Measurements from ENCODE around the gene NUDCD3. TPM values are rescaled to one million over a fixed set of nuclear protein-coding genes. Genes with fewer than 3 reads are reported as not detected.

Gene NUDCD3
- total RNA-seq, 1 experiment from 2014 or later = 82.3 TPM

DNA sequence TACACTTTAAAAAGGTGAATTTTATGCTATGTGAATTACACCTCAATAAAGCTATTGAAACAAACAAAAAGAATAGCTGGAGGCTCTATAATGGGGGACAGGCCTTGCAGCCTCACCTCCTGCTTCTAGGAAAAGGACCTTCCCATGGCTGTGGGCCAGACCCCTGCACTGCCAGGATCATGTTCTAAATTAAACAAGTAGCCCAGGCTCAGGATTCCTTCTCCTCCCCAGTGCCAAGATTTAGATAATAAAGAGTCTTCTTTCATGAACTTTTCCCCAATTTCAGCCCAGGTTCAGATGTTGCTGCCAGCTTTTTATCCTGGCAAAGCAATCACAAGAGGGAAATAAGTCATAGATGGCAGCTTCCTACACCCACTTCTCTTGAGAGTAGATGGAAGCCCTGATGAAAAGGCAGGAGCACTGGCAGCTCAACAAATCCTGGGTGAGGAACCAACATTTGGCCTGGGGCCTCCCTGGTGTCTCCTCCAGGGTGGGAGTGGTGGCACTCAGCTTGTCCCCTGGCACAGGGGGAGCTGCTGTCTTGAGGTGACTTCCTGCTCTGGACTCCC is 142.8 kb downstream of the NUDCD3 start:
- intact Hi-C loops (cut with micrococcal nuclease) = loop anchor here (1.0 to 2.0 kb wide), 3 partner anchors 21 to 130 kb away; no protein-coding TSS in a partner anchor
- H3K9ac ChIP-seq (ENCODE audit: low read length) = no peak overlapping the region
- H3K4me3 ChIP-seq (ENCODE audit: low read length) = no peak overlapping the region
- no peak overlapping the region for H3K27ac ChIP-seq (ENCODE audit: low read length)
- no peaks in the 10 kb centered on the region for H4K20me1 ChIP-seq (ENCODE audit: low read length)
- H3F3A ChIP-seq (ENCODE audit: low read length, unreplicated experiment) = no peaks in the 10 kb centered on the region
- H3K36me3 ChIP-seq (ENCODE audit: low read depth, low read length) = no peaks in the 10 kb centered on the region
- H2AFZ ChIP-seq (ENCODE audit: low read length) = no peak overlapping the region
- no peaks in the 10 kb centered on the region for H3K9me2 ChIP-seq (replicated peaks; ENCODE audit: low read length)
- H3K4me1 ChIP-seq (ENCODE audit: insufficient read depth, low read length) = peaks cover 12% of the 10 kb centered on the region; the same call in 1 of the 2 replicates
- H3K9me3 ChIP-seq (ENCODE audit: low read length) = no peaks in the 10 kb centered on the region
- BruUV-seq (replicated peaks) = no TSS peak
- no peak overlapping the region; the same call in 1 of the 2 replicates for H3K4me2 ChIP-seq (ENCODE audit: low read length)
- POLR2A ChIA-PET (ENCODE audit: unreplicated experiment) = interaction anchor here (0.5 kb wide), 1 partner anchor 1303 kb away, joined by 4 read pairs; no protein-coding TSS in a partner anchor
- DNase-seq (peak; percentile 63), ATAC-seq (peak; percentile 86)
- H3K79me2 ChIP-seq (ENCODE audit: low read length) = no peaks in the 10 kb centered on the region
- no peaks in the 10 kb centered on the region for H3K27me3 ChIP-seq (ENCODE audit: low read length)
- no peak for TF ChIP-seq EZH2 (IDR thresholded peaks at IDR 0.05; ENCODE audit: low read length, unreplicated experiment)
- TF ChIP-seq EZH2phosphoT487 (IDR thresholded peaks at IDR 0.05; ENCODE audit: borderline replicate concordance, low read length) = no peak
- TF ChIP-seq, protein P1, sequence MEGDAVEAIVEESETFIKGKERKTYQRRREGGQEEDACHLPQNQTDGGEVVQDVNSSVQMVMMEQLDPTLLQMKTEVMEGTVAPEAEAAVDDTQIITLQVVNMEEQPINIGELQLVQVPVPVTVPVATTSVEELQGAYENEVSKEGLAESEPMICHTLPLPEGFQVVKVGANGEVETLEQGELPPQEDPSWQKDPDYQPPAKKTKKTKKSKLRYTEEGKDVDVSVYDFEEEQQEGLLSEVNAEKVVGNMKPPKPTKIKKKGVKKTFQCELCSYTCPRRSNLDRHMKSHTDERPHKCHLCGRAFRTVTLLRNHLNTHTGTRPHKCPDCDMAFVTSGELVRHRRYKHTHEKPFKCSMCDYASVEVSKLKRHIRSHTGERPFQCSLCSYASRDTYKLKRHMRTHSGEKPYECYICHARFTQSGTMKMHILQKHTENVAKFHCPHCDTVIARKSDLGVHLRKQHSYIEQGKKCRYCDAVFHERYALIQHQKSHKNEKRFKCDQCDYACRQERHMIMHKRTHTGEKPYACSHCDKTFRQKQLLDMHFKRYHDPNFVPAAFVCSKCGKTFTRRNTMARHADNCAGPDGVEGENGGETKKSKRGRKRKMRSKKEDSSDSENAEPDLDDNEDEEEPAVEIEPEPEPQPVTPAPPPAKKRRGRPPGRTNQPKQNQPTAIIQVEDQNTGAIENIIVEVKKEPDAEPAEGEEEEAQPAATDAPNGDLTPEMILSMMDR (conservative IDR thresholded peaks at IDR 0.05; ENCODE audit: low read depth, low read length) = no peak
- CTCF ChIA-PET = interaction anchor here (0.5 to 0.8 kb wide), 2 partner anchors 13 to 1029 kb away, joined by 3 to 4 read pairs; no protein-coding TSS in a partner anchor

DNA sequence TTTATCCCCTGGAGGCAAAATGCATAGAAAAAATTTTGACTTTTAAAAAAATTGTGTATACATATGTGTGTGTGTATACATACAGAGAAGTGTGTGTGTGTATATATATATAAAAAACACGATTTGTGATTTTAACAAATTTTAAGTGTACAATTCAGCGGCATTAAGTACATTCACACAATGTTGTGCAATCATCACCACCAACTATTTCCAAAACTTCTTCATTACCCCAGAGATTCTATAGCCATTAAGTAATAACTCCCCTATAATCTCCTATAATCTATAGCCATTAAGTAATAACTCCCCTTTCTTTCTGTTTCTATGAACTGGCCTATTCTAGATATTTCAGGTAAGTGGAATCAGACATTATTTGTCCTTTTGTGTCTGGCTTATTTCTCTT is 144.4 kb downstream of the NUDCD3 start:
- no peak for DNase-seq
- no peaks in the 10 kb centered on the region for H3K9me3 ChIP-seq (ENCODE audit: low read length)
- H3K36me3 ChIP-seq (ENCODE audit: low read depth, low read length) = no peaks in the 10 kb centered on the region
- H3K79me2 ChIP-seq (ENCODE audit: low read length) = no peaks in the 10 kb centered on the region
- no peak overlapping the region for H3K4me2 ChIP-seq (ENCODE audit: low read length)
- no peaks in the 10 kb centered on the region for H4K20me1 ChIP-seq (ENCODE audit: low read length)
- no peak for ATAC-seq
- H3K27me3 ChIP-seq (ENCODE audit: low read length) = no peaks in the 10 kb centered on the region
- ChIA-PET CTCF (no interaction called here), POLR2A (ENCODE audit: unreplicated experiment) (no interaction called here)
- no peaks in the 10 kb centered on the region for H3K9me2 ChIP-seq (replicated peaks; ENCODE audit: low read length)
- H3K9ac ChIP-seq (ENCODE audit: low read length) = no peak overlapping the region
- H3F3A ChIP-seq (ENCODE audit: low read length, unreplicated experiment) = no peaks in the 10 kb centered on the region
- no peak overlapping the region for H2AFZ ChIP-seq (ENCODE audit: low read length)
- intact Hi-C loops (cut with micrococcal nuclease) = loop anchor here (2.0 kb wide), 2 partner anchors 23 to 33 kb away; no protein-coding TSS in a partner anchor
- H3K27ac ChIP-seq (ENCODE audit: low read length) = no peak overlapping the region
- peaks cover 12% of the 10 kb centered on the region; the same call in 1 of the 2 replicates for H3K4me1 ChIP-seq (ENCODE audit: insufficient read depth, low read length)
- no TSS peak for BruUV-seq (replicated peaks)
- TF ChIP-seq, protein P1 (conservative IDR thresholded peaks at IDR 0.05; ENCODE audit: low read depth, low read length) = no peak
- no peak for TF ChIP-seq EZH2 (IDR thresholded peaks at IDR 0.05; ENCODE audit: low read length, unreplicated experiment)
- TF ChIP-seq EZH2phosphoT487 (IDR thresholded peaks at IDR 0.05; ENCODE audit: borderline replicate concordance, low read length) = no peak
- H3K4me3 ChIP-seq (ENCODE audit: low read length) = no peak overlapping the region

DNA sequence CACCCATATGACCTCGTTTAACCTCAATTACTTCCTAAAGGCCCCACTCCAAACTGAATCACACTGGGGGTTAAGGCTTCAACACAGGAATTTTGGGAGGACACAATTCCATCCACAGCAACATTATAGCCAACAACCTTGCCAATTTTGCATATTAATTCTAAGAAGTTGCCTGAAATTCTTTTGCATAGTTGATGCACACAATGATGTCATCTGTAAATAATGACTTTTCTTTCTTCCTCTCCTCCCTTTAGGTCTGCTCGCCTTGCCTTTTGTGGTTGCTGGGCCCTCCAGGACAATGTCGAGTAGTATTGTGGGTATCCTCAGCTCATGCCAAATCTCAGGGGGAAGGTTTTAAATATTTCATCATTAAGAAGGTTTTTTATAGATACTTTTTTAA is 149.1 kb downstream of the NUDCD3 start:
- Histone ChIP-seq H3K27me3 (ENCODE audit: low read length) (no peaks in the 10 kb centered on the region), H3K4me3 (ENCODE audit: low read length) (no peak overlapping the region), H3K79me2 (ENCODE audit: low read length) (no peaks in the 10 kb centered on the region), H3F3A (ENCODE audit: low read length, unreplicated experiment) (no peaks in the 10 kb centered on the region), H2AFZ (ENCODE audit: low read length) (no peak overlapping the region), H3K4me1 (ENCODE audit: insufficient read depth, low read length) (no peaks in the 10 kb centered on the region), H3K9ac (ENCODE audit: low read length) (no peak overlapping the region), H3K27ac (ENCODE audit: low read length) (no peak overlapping the region), H3K36me3 (ENCODE audit: low read depth, low read length) (no peaks in the 10 kb centered on the region), H3K9me3 (ENCODE audit: low read length) (no peaks in the 10 kb centered on the region), H3K9me2 (replicated peaks; ENCODE audit: low read length) (no peaks in the 10 kb centered on the region), H3K4me2 (ENCODE audit: low read length) (no peak overlapping the region), H4K20me1 (ENCODE audit: low read length) (no peaks in the 10 kb centered on the region)
- no peak for ATAC-seq
- DNase-seq = no peak
- ChIA-PET CTCF (no interaction called here), POLR2A (ENCODE audit: unreplicated experiment) (no interaction called here)
- TF ChIP-seq, protein P1 (conservative IDR thresholded peaks at IDR 0.05; ENCODE audit: low read depth, low read length) = no peak
- no peak for TF ChIP-seq EZH2 (IDR thresholded peaks at IDR 0.05; ENCODE audit: low read length, unreplicated experiment)
- intact Hi-C loops (cut with micrococcal nuclease) = no loop called here
- no TSS peak for BruUV-seq (replicated peaks)

All from PC-3 (cell line).